GM23338 (cell line): ENCODE results near the gene ABCC12. TPM values are rescaled to one million over a fixed set of nuclear protein-coding genes. Genes with fewer than 3 reads are reported as not detected.

Source experiments
- ATAC-seq: fragments of 200-7000 bp; cut with Tn5 transposase; 3 replicates; pipeline ENCODE4 v1.9.1; 2020
- DNase-seq: peaks from one replicate; pipeline ENCODE4 v3.0.0-alpha.2; 2015; ENCODE audit warnings: low spot score
- H2AFZ ChIP-seq: fragments of 200-600 bp; sonication (generic); 2 replicates; pipeline ENCODE4 v1.8.0; 2016; ENCODE audit warnings: antibody characterized with exemption, mild to moderate bottlenecking, moderate library complexity
- H3F3A ChIP-seq: fragments of 200-600 bp; sonication (generic); replicated peaks from 2 replicates; pipeline ENCODE4 v1.8.0; 2017; ENCODE audit warnings: antibody characterized with exemption, mixed run types, low read depth
- H3K27ac ChIP-seq: fragments of 200-600 bp; sonication (generic); 2 replicates; pipeline ENCODE4 v1.6.1; 2016; ENCODE audit warnings: low read depth
- H3K27me3 ChIP-seq: fragments of 200-600 bp; sonication (generic); 2 replicates; pipeline ENCODE4 v1.8.0; 2016; ENCODE audit warnings: mild to moderate bottlenecking, mixed run types, moderate library complexity; ENCODE audit not compliant: insufficient read depth
- H3K36me3 ChIP-seq: fragments of 200-600 bp; sonication (generic); 2 replicates; pipeline ENCODE4 v1.8.0; 2016; ENCODE audit warnings: mild to moderate bottlenecking; ENCODE audit not compliant: insufficient read depth
- H3K4me1 ChIP-seq: fragments of 200-600 bp; sonication (generic); 2 replicates; pipeline ENCODE4 v1.8.0; 2016; ENCODE audit warnings: mild to moderate bottlenecking, moderate library complexity; ENCODE audit not compliant: insufficient read depth
- H3K4me2 ChIP-seq: fragments of 200-600 bp; sonication (generic); 2 replicates; pipeline ENCODE4 v1.7.1; 2017; ENCODE audit warnings: mixed run types
- H3K4me3 ChIP-seq: fragments of 200-600 bp; sonication (generic); 2 replicates; pipeline ENCODE4 v1.6.1; 2016; ENCODE audit warnings: mixed run types
- H3K79me2 ChIP-seq: fragments of 200-600 bp; sonication (generic); replicated peaks from 2 replicates; pipeline ENCODE4 v1.8.0; 2017; ENCODE audit warnings: mild to moderate bottlenecking; ENCODE audit not compliant: insufficient read depth
- H3K9me2 ChIP-seq: fragments of 200-600 bp; sonication (generic); 2 replicates; pipeline ENCODE4 v1.8.0; 2017; ENCODE audit not compliant: insufficient read depth
- H4K20me1 ChIP-seq: fragments of 200-600 bp; sonication (generic); replicated peaks from 2 replicates; pipeline ENCODE4 v1.8.0; 2017; ENCODE audit warnings: mild to moderate bottlenecking; ENCODE audit not compliant: insufficient read depth
- H3K27ac Mint-ChIP-seq: 2 replicates; pipeline ENCODE4 v1.8.0; 2020; ENCODE audit warnings: inconsistent platforms, mild to moderate bottlenecking, moderate library complexity, mixed read lengths
- H3K27me3 Mint-ChIP-seq: 3 replicates; pipeline ENCODE4 v1.8.0; 2022; ENCODE audit warnings: low read depth, mild to moderate bottlenecking, moderate library complexity, mixed read lengths, inconsistent platforms; ENCODE audit not compliant: insufficient read depth, poor library complexity
- H3K36me3 Mint-ChIP-seq: 3 replicates; pipeline ENCODE4 v1.8.0; 2021; ENCODE audit warnings: low read depth, mild to moderate bottlenecking, inconsistent platforms, moderate library complexity, mixed read lengths
- H3K4me1 Mint-ChIP-seq: 3 replicates; pipeline ENCODE4 v1.8.0; 2020; ENCODE audit warnings: mild to moderate bottlenecking, inconsistent platforms, mixed read lengths
- H3K4me3 Mint-ChIP-seq: 3 replicates; pipeline ENCODE4 v1.8.0; 2021; ENCODE audit warnings: moderate library complexity, mild to moderate bottlenecking, inconsistent platforms, mixed read lengths
- H3K9me3 Mint-ChIP-seq: 3 replicates; pipeline ENCODE4 v1.8.0; 2020; ENCODE audit warnings: moderate library complexity, mild to moderate bottlenecking, inconsistent platforms, mixed read lengths
- CREB1 ChIP-seq: fragments of 250-450 bp; sonication (Bioruptor Pico); IDR thresholded peaks from 2 replicates; pipeline ENCODE4 v1.5.0; 2020; ENCODE audit warnings: low read depth, mild to moderate bottlenecking, moderate library complexity
- CTCF ChIP-seq, 2 experiments: fragments of 200-600 bp in 1 of 2; sonication (generic) in 1 of 2; conservative IDR thresholded peaks; 2 replicates each; pipeline versions ENCODE4 v1.5.1 to v1.6.1; 2016 to 2017; ENCODE audit warnings: antibody characterized with exemption in 2 of 2, low read depth in 2 of 2, mild to moderate bottlenecking in 2 of 2, moderate library complexity in 1 of 2
- ETS1 ChIP-seq: IDR thresholded peaks from 2 replicates; pipeline ENCODE4 v1.6.1; 2016; ENCODE audit warnings: antibody characterized with exemption
- EZH2 ChIP-seq: fragments of 200-600 bp; sonication (generic); IDR thresholded peaks from one replicate; pipeline ENCODE4 v1.8.0; 2017; ENCODE audit warnings: antibody characterized with exemption, mild to moderate bottlenecking, low read depth; ENCODE audit not compliant: unreplicated experiment
- EZH2phosphoT487 ChIP-seq: fragments of 200-600 bp; sonication (generic); IDR thresholded peaks from one replicate; pipeline ENCODE4 v1.8.1; 2018; ENCODE audit warnings: antibody characterized with exemption; ENCODE audit not compliant: unreplicated experiment
- JUNB ChIP-seq: IDR thresholded peaks from one replicate; pipeline ENCODE4 v1.6.1; 2016; ENCODE audit warnings: antibody characterized with exemption; ENCODE audit not compliant: unreplicated experiment
- NANOG ChIP-seq: IDR thresholded peaks from 2 replicates; pipeline ENCODE4 v1.6.1; 2016; ENCODE audit warnings: antibody characterized with exemption, borderline replicate concordance
- REST ChIP-seq: IDR thresholded peaks from one replicate; pipeline ENCODE4 v1.6.1; 2018; ENCODE audit warnings: antibody characterized with exemption; ENCODE audit not compliant: unreplicated experiment
- STAT1 ChIP-seq: IDR thresholded peaks from one replicate; pipeline ENCODE4 v1.6.1; 2016; ENCODE audit warnings: antibody characterized with exemption; ENCODE audit not compliant: unreplicated experiment
- ZNF114 ChIP-seq: fragments of 250-450 bp; sonication (Bioruptor Pico); IDR thresholded peaks from 2 replicates; pipeline ENCODE4 v1.5.0; 2020; ENCODE audit warnings: mild to moderate bottlenecking, moderate library complexity
- ZNF331 ChIP-seq: fragments of 250-450 bp; sonication (Bioruptor Pico); IDR thresholded peaks from 2 replicates; pipeline ENCODE4 v1.5.0; 2020; ENCODE audit warnings: low read depth, mild to moderate bottlenecking, moderate library complexity
- ZNF462 ChIP-seq: fragments of 250-450 bp; sonication (Bioruptor Pico); IDR thresholded peaks from 2 replicates; pipeline ENCODE4 v1.5.0; 2020; ENCODE audit warnings: mild to moderate bottlenecking, moderate library complexity
- polyA plus RNA-seq: library from polyadenylated mRNA; unstranded; fragments of >200 nt; fragmentation: Nextera tagmentation; extraction: Ambion mirVana; gene quantifications from 2 replicates; pipeline ENCODE4 v1.2.1, GENCODE V29; 2016
- total RNA-seq: library from RNA; depleted of rRNA; stranded (reverse); fragments of >200 nt; shearing (Covaris generic); gene quantifications from 2 replicates; pipeline ENCODE4 v1.2.3, GENCODE V29; 2014

The ABCC12 gene
- total and polyA plus RNA-seq, 2 experiments from 2014 or later: not detected

- peaks cover 4% of the 10 kb centered on the region for H3K27me3 Mint-ChIP-seq
- no peaks in the 10 kb centered on the region for H3K36me3 Mint-ChIP-seq
- no peaks in the 10 kb centered on the region for H3K4me1 ChIP-seq
- no peaks in the 10 kb centered on the region for H3K4me1 Mint-ChIP-seq
- H3K27ac ChIP-seq: no peak overlapping the region
- H3K4me2 ChIP-seq: no peak overlapping the region
- H3K27me3 ChIP-seq: no peaks in the 10 kb centered on the region
- peak overlapping the region; percentile 76 for H2AFZ ChIP-seq
- H3K4me3 ChIP-seq: no peak overlapping the region
- DNase-seq (no peak), ATAC-seq (no peak)
- no peaks in the 10 kb centered on the region for H3F3A ChIP-seq
- H4K20me1 ChIP-seq: no peaks in the 10 kb centered on the region
- no peaks in the 10 kb centered on the region; the same call in 1 of the 2 replicates for H3K9me2 ChIP-seq
- no peak overlapping the region for H3K27ac Mint-ChIP-seq
- no peaks in the 10 kb centered on the region for H3K36me3 ChIP-seq
- no peaks in the 10 kb centered on the region for H3K79me2 ChIP-seq
- TF ChIP-seq CTCF (conservative IDR thresholded peaks at IDR 0.05; ENCODE audit: low read depth in 2 of 2): no peak
- TF ChIP-seq EZH2phosphoT487: no peak
- TF ChIP-seq ZNF462 (CRISPR knock-in tag): no peak
- no peak for TF ChIP-seq REST
- TF ChIP-seq ZNF114: no peak
- TF ChIP-seq ETS1: no peak
- TF ChIP-seq ZNF331 (CRISPR knock-in tag): no peak
- no peak for TF ChIP-seq JUNB
- TF ChIP-seq CREB1 (CRISPR knock-in tag): no peak
- no peak for TF ChIP-seq EZH2
- TF ChIP-seq NANOG: no peak
- TF ChIP-seq STAT1: no peak
- no peaks in the 10 kb centered on the region; the same call in 2 of the 3 replicates for H3K9me3 Mint-ChIP-seq
- H3K4me3 Mint-ChIP-seq: no peak overlapping the region
Measured at GRCh38 chr16:48109475-48109874, 46.3 kb downstream of the ABCC12 start.
